GM12891 (cell line): Measurements from ENCODE around the gene TRAPPC12.
"Not testable (repeated sequence)": the region's sequence is repeated elsewhere in the genome, so short reads cannot be mapped to it uniquely, and the experiment has no call there.

ENCODE experiments used
- POLR2A ChIP-seq: IDR thresholded peaks from 2 replicates; pipeline ENCODE4 v1.6.1; 2011; ENCODE audit warnings: low read depth, low read length, control low read depth
- POLR2AphosphoS5 ChIP-seq: IDR thresholded peaks from 2 replicates; pipeline ENCODE4 v1.6.1; 2011; ENCODE audit warnings: low read depth, low read length, control low read depth

DNA sequence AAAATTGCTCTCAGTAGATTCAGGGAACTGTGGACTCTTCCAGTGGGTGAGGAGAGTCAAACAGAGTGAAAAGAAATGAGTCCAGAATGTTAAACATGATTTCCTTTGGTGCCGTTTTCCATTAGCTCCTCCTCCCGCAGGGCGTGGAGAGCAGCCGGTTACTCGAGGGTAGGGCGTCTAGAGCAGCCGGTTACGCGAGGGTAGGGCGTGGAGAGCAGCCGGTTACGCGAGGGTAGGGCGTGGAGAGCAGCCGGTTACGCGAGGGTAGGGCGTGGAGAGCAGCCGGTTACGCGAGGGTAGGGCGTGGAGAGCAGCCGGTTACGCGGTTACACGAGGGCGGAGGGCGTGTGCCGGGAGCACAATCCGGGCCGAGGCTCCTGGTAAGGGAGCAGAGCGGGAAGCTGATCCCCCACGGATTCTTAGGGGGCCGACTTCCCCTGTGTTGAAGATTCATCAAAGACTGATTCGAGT, 69.0 kb downstream of the TRAPPC12 start:
- TF ChIP-seq POLR2A, POLR2AphosphoS5: not testable (repeated sequence)
